Fibroblast of pulmonary artery (primary cell): Measurements from ENCODE around the gene NET1.

Experiments
- DNase-seq: peaks from one replicate; pipeline ENCODE4 v3.0.0-alpha.2; 2010; ENCODE audit warnings: low read depth
- H3K4me3 ChIP-seq: replicated peaks from 2 replicates; pipeline ENCODE4 v1.5.1; 2011; ENCODE audit warnings: low read depth, mild to moderate bottlenecking, control low read depth, low read length, moderate library complexity
- TF ChIP-seq, protein P1 (sequence below): IDR thresholded peaks from 2 replicates; pipeline ENCODE4 v1.5.1; 2011; ENCODE audit warnings: mild to moderate bottlenecking, control low read depth, low read length, inconsistent platforms; ENCODE audit errors: missing control alignments

Gene NET1

DNA sequence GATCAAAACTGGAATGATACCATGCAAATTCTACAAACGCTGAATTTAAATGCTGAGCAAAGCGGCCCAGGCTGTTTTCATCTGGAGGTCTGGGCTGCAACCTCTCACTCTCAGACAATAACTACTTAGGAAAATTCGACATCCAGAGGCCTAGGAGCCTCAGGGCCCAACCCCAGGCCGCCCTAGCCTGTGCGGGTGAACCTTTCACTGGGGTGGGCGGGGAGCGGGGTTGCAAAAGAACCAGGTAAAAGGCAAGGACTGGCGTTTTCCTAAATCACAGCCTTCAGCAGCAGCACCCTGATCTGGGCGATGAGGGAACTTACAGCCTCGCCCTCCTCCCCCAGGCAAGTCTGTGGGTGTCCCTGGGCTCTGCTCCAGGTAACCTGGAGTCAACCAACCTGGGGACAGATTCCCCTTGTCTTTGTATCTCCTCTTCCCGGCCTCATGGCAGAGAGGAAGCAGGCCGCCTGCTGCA is 53.7 kb downstream of the NET1 start:
- H3K4me3 ChIP-seq: no peak overlapping the region
- DNase-seq: no peak
- TF ChIP-seq, protein P1, sequence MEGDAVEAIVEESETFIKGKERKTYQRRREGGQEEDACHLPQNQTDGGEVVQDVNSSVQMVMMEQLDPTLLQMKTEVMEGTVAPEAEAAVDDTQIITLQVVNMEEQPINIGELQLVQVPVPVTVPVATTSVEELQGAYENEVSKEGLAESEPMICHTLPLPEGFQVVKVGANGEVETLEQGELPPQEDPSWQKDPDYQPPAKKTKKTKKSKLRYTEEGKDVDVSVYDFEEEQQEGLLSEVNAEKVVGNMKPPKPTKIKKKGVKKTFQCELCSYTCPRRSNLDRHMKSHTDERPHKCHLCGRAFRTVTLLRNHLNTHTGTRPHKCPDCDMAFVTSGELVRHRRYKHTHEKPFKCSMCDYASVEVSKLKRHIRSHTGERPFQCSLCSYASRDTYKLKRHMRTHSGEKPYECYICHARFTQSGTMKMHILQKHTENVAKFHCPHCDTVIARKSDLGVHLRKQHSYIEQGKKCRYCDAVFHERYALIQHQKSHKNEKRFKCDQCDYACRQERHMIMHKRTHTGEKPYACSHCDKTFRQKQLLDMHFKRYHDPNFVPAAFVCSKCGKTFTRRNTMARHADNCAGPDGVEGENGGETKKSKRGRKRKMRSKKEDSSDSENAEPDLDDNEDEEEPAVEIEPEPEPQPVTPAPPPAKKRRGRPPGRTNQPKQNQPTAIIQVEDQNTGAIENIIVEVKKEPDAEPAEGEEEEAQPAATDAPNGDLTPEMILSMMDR: no peak

DNA sequence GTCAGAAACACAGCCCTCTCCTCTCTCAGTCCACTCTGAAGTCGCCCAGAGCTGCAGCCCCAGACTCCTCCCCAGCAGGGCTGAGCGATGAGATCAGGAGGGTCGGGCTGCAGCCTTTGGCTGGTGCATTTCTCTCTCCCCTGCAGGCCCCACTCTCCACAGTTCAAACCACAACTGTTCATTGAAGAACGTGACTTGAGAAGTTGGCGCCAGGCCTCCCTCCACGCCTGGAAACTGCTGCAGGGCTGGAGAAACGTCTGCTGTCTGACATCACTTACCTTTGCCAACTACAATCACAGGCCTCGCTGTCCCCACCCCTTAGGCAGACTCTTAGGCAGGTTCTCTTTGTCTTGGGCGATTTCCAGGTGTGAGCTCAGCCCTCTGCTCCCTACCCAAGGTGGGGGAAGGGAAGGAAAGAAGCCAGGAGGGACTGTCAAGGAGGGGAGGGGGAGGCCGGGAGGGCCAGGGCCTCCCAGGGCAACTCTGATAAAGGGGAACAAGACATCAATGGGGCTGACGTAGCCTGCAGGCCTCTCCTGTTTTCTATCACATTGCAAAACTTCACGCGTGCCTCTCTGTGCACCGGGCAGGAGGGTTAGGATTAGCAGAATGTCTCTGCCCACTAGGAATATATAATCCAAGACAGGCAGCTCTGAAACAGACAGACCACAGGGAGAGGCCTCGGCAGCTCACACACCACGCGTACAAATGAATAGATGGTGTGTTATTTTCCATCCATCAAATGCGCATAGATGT is 54.3 kb downstream of the NET1 start:
- no peak overlapping the region for H3K4me3 ChIP-seq
- peak; percentile 57 for DNase-seq
- TF ChIP-seq, protein P1: no peak

DNA sequence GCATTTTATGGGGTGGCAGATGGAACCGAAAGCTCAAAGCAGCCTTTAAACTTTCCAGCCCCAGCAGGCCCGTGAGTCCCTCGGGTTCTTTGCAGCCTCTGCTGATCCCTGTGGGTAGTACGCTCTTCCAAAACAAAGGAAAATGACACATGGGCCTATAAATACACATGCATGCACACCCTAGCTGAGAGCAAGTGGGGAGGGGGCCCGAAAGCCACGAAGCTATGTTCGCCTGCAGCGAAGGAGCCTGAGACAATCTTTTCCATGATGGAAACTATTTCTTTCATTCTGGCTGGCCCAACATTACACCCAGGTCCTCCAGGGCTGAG is 54.8 kb downstream of the NET1 start:
- DNase-seq: no peak
- TF ChIP-seq, protein P1: no peak
- no peak overlapping the region for H3K4me3 ChIP-seq

DNA sequence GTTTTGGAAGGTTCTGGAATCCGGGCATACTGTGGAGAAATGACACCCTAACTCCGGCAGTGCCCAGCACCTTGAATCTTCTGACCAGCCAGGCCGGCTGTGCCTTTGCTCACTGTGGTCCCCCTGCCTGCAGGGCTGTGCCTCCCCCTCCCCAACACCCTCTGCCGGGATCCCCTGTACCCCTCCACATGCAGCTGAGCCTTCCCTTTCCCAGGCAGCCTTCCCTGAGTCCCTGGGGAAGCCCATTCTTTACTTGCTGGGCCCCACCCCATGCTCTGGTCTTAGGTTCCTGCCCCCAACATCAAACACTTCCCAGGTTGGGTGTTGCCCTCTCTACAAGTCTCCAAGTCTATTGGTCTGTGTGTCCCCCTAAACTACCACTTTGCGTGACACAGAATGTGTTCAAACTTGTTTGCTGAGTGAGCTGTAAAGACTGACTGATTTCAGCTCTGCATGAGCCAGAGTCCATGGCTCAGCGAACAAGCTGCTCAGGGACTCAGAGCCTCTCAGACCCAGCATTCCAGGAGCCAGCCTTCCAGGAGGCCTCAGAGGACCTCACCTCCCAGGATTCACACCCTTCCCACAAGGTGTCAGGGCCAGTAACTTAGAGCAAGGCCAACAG is 55.4 kb downstream of the NET1 start:
- H3K4me3 ChIP-seq: no peak overlapping the region
- DNase-seq: no peak
- TF ChIP-seq, protein P1: no peak

DNA sequence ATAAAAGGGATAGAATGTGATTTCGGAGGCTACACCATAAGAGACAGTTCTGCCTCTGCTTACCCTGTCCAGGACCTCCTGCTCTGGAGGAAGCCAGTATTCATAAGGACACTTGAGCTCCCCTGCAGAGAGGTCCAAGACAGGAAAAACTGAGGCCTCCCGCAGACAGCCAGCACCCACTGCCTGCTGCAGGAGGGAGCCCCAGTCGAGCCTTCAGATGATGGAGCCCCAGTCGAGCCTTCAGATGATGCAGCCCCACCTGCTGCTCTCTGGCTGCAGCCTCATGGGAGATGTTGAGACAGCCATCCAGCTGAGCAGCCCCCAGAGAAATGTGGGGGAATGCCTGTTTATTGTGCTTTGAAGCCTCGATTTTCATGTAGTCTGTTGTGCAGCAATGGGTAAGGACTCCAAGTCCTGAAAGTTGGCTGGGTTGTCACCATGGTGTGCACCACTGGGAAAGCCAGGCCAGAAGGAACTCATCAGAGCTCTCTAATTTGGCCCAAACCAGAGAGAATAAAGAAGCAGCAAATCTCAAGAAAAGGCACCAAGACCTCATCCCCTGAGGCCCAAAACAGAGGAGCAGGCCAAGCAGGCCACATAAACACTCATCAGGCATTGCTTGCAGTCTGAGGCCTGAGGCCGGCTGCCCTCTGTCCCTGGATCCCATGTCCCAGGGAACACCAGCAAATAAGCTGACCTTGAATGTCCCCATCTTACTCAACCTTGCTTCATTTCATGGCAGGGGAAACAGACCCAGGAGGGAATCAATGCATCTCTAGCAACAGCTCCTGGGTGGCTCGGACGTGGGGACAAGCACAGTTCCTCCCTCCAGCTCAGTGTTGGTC is 56.1 kb downstream of the NET1 start:
- TF ChIP-seq, protein P1: no peak
- H3K4me3 ChIP-seq: no peak overlapping the region
- DNase-seq: no peak

DNA sequence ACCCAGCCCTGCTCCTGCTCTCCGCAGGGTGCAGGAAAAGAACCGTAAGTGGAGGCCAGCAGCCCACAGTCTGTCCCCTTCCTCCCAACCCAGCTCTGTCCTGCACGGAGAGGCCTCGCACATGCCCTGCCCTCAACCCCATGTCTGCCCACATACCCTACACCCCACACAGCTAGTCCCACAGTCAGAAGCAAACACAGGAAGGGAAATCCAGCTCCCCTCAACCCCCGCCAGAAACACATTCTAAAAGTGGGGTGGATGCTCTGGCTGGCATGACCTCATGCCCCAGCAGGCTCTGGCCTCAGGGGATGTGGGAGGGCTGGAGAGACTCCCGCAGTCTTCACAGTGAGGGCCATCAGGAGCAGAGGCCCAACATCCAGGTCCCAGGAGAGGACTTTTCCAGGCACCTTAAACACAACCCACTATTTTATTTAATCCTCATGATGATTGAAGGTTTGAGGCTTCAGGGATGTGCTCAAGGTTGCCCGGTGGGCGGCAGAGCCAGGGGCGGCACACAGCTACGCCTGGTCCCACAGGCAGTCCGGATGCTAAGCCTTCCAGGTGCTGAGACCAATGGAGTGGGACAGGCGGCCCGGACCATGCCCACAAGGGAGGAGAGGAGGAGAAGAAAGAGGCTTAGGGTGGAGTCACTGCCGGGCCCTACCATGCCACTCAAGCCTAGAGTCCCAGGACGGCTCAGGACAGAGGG is 57.1 kb downstream of the NET1 start:
- no peak for DNase-seq

More for the DNA sequence above, 57.1 kb downstream of the NET1 start:
- H3K4me3 ChIP-seq: no peak overlapping the region
- TF ChIP-seq, protein P1: no peak
